Activated T-cell treated with anti-CD3 and anti-CD28 coated beads for 4 hours (primary cell): ENCODE results near the gene NHERF2.
"Not testable (repeated sequence)": the region's sequence is repeated elsewhere in the genome, so short reads cannot be mapped to it uniquely, and the experiment has no call there.

ENCODE experiments used
- DNase-seq: peaks from one replicate; pipeline ENCODE4 v3.0.0-alpha.2; 2020

NHERF2 gene

GRCh38 chr16:2008009-2008526 is 18.6 kb upstream of the NHERF2 start:
- DNase-seq: no peak

GRCh38 chr16:2008631-2009163 is 18.0 kb upstream of the NHERF2 start:
- DNase-seq: no peak

- DNase-seq: no peak
Observed at GRCh38 chr16:2009164-2009711, 17.5 kb upstream of the NHERF2 start.

- DNase-seq: peak; percentile 68
Observed at GRCh38 chr16:2009791-2010510, 16.8 kb upstream of the NHERF2 start, which contains the start of gene ZNF598. Gene ZNF598, minus strand, starts transcription at chr16:2009821.

- not testable (repeated sequence) for DNase-seq
Observed at GRCh38 chr16:2011726-2012125, 15.0 kb upstream of the NHERF2 start.

GRCh38 chr16:2013527-2013926 is 13.2 kb upstream of the NHERF2 start:
- DNase-seq: no peak

DNA sequence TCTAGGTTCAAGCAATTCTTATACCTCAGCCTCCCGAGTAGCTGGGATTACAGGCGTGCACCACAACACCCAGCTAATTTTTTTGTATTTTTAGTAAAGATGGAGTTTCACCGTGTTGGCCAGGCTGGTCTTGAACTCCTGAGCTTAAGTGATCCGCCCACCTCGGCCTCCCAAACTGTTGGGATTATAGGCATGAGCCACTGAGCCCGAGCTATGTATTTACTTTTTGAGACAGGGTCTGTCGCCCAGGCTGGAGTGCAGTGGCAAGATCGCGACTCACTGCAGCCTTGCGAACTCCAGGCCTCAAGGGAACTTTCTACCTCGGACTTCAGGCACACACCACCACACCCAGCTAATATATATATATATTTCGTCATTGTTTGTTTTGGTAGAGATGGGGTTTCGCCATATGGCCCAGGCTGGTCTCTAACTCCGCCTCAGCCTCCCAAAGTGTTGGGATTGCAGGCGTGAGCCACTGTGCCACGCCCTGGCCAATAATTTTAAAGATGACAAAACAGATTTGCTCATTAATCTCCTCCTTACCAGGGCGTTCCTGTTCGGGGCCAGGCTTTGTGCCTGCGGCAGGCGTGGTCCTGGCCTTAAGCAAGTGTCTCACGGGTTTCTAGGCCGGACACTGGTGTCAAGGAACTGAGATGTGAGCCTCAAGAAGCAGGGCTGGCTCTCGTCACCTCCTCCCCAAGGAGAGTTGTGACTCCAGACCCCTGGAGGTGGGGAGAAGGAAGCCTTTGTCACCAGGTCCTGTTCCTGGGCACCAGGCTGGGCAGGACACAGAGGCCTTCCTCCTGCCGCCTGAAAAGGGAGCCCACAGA is 11.4 kb upstream of the NHERF2 start:
- no peak for DNase-seq

GRCh38 chr16:2015947-2016208 is 10.8 kb upstream of the NHERF2 start:
- no peak for DNase-seq

- no peak for DNase-seq
Observed at GRCh38 chr16:2016407-2016922, 10.2 kb upstream of the NHERF2 start.

GRCh38 chr16:2019518-2019920 is 7.2 kb upstream of the NHERF2 start, which contains the start of gene NPW:
Gene NPW, plus strand, starts transcription at chr16:2019785.
- DNase-seq: no peak

GRCh38 chr16:2019921-2020831 is 6.5 kb upstream of the NHERF2 start:
- DNase-seq: no peak

DNA sequence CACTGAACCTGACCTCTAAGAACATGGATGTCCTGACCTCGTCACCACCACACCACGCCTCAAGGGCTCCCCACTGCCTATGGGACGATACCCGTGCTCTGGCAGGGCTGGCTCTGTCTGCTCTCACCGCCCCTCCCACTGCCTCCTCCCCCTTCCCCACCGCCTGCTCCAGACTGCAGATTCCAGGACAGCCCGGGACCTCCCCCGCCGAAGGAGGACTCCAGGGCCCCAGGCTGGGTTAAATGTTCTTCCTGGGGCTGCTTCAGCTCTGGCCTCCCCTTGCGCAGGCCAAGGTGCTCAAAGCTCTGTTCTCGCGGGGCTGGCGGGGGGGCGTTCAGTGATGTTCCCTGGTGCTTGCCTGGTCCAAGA is 4.0 kb upstream of the NHERF2 start:
- DNase-seq: no peak

- peak; percentile 98 for DNase-seq
Observed at GRCh38 chr16:2023092-2024031, 3.3 kb upstream of the NHERF2 start.

DNA sequence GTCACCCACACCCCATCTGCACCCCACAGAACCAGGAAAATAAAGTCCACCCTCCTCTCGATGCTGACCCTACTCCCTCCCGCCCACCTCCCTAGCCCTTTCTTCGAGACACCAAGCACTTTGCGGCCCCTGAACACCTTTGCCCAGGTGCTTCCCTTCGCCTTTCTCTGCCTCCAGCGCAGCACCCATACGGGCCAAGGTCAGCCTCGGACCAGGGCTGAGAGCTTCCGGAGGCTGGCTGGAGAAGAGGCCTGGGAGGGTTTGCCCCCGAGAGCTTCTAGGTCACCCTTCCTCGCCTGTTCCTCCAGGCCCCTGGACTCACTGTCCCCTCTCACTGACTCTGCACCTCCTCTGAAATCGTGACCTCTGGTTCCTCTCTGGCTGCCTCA is 2.7 kb upstream of the NHERF2 start:
- DNase-seq: no peak

GRCh38 chr16:2025251-2025650 is 1.5 kb upstream of the NHERF2 start:
- no peak for DNase-seq

DNA sequence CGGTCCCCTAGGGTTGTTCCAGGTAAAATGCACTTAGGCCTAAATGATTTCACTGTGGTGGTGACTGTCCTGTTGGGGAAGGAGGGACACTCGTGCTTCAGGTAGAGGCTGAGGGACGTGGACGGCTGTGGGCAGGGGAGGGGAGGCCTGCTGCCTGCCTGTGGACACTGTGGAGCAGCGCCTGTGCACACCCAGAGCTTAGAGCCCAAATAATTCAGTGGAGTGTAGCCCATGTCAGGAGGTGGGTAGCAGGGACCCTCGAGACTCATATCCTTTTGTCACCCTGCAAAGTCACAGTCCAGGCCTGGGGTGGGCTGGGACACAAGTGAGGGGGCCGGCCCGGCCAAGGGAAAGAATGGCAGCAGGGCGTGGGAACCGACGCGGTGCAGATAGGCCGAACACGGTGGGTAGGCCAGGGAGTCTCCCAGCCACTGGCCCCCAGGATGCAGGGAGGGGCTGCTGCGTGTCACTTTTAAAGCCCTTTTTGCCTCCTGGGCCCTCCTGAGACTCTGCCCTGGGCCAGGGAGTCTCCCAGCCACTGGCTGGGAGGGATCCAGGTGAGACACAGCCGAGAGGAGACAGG is 733 bp upstream of the NHERF2 start:
- no peak for DNase-seq

- no peak for DNase-seq
Observed at GRCh38 chr16:2027024-2028010, 615 bp downstream of the NHERF2 start.

- DNase-seq: no peak
Observed at GRCh38 chr16:2028146-2028545, 1.4 kb downstream of the NHERF2 start.

- DNase-seq: no peak
Observed at GRCh38 chr16:2028620-2029220, 2.0 kb downstream of the NHERF2 start.
